ENCODE data around the gene TENT5A. TPM values are rescaled to one million over a fixed set of nuclear protein-coding genes. Genes with fewer than 3 reads are reported as not detected.

The TENT5A gene
- polyA plus RNA-seq, 3 donors = 9.1 to 28.9 (median 12.1) TPM

GRCh38 chr6:81768150-81768942, 15.9 kb upstream of the TENT5A start:
- no peak overlapping the region for H3K4me3 Mint-ChIP-seq
- H3K9me3 Mint-ChIP-seq = no peaks in the 10 kb centered on the region
- no peaks in the 10 kb centered on the region for H4K20me1 ChIP-seq (ENCODE audit: insufficient read depth, low read length)
- no peak overlapping the region for H3K9ac ChIP-seq (ENCODE audit: insufficient read depth, low read length, poor library complexity, severe bottlenecking)
- H3K36me3 Mint-ChIP-seq = no peaks in the 10 kb centered on the region
- no peaks in the 10 kb centered on the region for H3K36me3 ChIP-seq (replicated peaks in 1 of 2; ENCODE audit: control insufficient read depth in 1 of 2, insufficient read depth in 2 of 2, low read length in 2 of 2)
- H3K9me3 ChIP-seq (replicated peaks in 1 of 2; ENCODE audit: control insufficient read depth in 1 of 2, insufficient read depth in 1 of 2, low read length in 2 of 2) = no peaks in the 10 kb centered on the region
- TF ChIP-seq, protein P1, sequence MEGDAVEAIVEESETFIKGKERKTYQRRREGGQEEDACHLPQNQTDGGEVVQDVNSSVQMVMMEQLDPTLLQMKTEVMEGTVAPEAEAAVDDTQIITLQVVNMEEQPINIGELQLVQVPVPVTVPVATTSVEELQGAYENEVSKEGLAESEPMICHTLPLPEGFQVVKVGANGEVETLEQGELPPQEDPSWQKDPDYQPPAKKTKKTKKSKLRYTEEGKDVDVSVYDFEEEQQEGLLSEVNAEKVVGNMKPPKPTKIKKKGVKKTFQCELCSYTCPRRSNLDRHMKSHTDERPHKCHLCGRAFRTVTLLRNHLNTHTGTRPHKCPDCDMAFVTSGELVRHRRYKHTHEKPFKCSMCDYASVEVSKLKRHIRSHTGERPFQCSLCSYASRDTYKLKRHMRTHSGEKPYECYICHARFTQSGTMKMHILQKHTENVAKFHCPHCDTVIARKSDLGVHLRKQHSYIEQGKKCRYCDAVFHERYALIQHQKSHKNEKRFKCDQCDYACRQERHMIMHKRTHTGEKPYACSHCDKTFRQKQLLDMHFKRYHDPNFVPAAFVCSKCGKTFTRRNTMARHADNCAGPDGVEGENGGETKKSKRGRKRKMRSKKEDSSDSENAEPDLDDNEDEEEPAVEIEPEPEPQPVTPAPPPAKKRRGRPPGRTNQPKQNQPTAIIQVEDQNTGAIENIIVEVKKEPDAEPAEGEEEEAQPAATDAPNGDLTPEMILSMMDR (IDR thresholded peaks at IDR 0.05) = no peak
- no peak overlapping the region for H2AFZ ChIP-seq (ENCODE audit: insufficient read depth, low read depth, low read length, poor library complexity, severe bottlenecking)
- no peak overlapping the region for H3K27ac ChIP-seq (ENCODE audit: low read depth in 1 of 2, low read length in 2 of 2)
- intact Hi-C loops (cut with micrococcal nuclease) = no loop called here
- no peak for DNase-seq
- peaks cover 73 to 84% of the 10 kb centered on the region in 2 donors for H3K4me1 ChIP-seq (ENCODE audit: control insufficient read depth in 1 of 2, insufficient read depth in 2 of 2, low read length in 2 of 2)
- H3K27me3 ChIP-seq (ENCODE audit: control insufficient read depth in 2 of 2, insufficient read depth in 2 of 2, low read length in 2 of 2) = no peaks in the 10 kb centered on the region
- peaks cover 0 to 1% (median 0%) of the 10 kb centered on the region in 3 donors for H3K27me3 Mint-ChIP-seq (ENCODE audit: low read depth in 3 of 3)
- H3K4me2 ChIP-seq (replicated peaks; ENCODE audit: extremely low read depth, low read length, poor library complexity, severe bottlenecking) = no peak overlapping the region
- no peak overlapping the region for H3K4me3 ChIP-seq (replicated peaks in 1 of 3; ENCODE audit: low read depth in 2 of 3, low read length in 3 of 3)
- H3K27ac Mint-ChIP-seq = no peak overlapping the region
- H3K79me2 ChIP-seq (ENCODE audit: insufficient read depth, low read length) = no peaks in the 10 kb centered on the region
- peaks cover 77% of the 10 kb centered on the region for H3K4me1 Mint-ChIP-seq
- WGBS (ENCODE audit: insufficient coverage) = no CpG with 5 or more reads among the region's 2 CpGs

DNA sequence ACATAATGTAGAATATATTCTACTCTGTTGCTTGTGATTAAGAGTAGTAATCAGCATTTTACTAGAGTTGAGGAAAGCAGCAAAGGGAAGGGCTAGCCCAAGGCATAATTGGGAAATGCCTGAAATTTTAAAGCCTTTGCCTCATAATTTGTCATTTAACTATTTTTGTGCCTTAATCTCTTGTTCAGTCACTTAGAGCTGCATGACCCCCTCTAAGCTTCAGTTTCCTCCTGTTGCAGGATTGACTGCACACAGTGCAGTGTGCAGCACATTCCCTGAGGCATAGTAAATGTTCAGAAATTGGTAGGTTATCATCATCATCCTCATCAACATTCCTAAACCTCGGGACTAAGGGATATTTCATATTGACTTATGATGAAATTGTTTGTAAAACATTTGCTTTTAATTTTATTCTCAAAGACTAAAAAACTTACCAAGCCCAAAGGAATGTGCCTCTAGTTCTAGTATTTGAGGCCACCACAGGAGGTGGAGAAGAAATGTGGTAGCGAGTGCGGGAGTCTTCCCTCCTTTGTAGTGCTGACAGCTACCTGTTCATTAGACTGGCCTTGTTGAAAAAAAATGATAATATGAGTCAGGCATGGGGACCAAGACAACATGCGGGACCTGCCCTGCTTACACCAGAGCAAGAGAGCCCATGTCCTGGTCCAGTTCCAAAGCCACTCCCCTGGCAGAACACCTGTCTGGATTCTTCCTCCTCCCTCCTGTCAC, 14.8 kb upstream of the TENT5A start:
- H3K36me3 ChIP-seq (replicated peaks in 1 of 2; ENCODE audit: control insufficient read depth in 1 of 2, insufficient read depth in 2 of 2, low read length in 2 of 2) = no peaks in the 10 kb centered on the region
- H3K9me3 ChIP-seq (replicated peaks in 1 of 2; ENCODE audit: control insufficient read depth in 1 of 2, insufficient read depth in 1 of 2, low read length in 2 of 2) = no peaks in the 10 kb centered on the region
- TF ChIP-seq, protein P1 (IDR thresholded peaks at IDR 0.05) = no peak
- H2AFZ ChIP-seq (ENCODE audit: insufficient read depth, low read depth, low read length, poor library complexity, severe bottlenecking) = no peak overlapping the region
- H3K27me3 ChIP-seq (ENCODE audit: control insufficient read depth in 2 of 2, insufficient read depth in 2 of 2, low read length in 2 of 2) = no peaks in the 10 kb centered on the region
- 80% methylated on average over 1 of the region's 4 CpGs for WGBS (ENCODE audit: insufficient coverage)
- H3K27ac Mint-ChIP-seq = peak overlapping the region in 5 of 7 donors; percentile 60 to 85 (median 83)
- H3K4me1 Mint-ChIP-seq = peaks cover 79% of the 10 kb centered on the region
- H3K27ac ChIP-seq (ENCODE audit: low read depth in 1 of 2, low read length in 2 of 2) = peak overlapping the region in 1 of 2 donors; percentile 77
- H3K4me3 Mint-ChIP-seq = peak overlapping the region in 1 of 2 donors; percentile 82
- H3K9me3 Mint-ChIP-seq = no peaks in the 10 kb centered on the region
- intact Hi-C loops (cut with micrococcal nuclease) = no loop called here
- peaks cover 0 to 1% (median 0%) of the 10 kb centered on the region in 3 donors for H3K27me3 Mint-ChIP-seq (ENCODE audit: low read depth in 3 of 3)
- no peaks in the 10 kb centered on the region for H3K36me3 Mint-ChIP-seq
- no peak overlapping the region for H3K9ac ChIP-seq (ENCODE audit: insufficient read depth, low read length, poor library complexity, severe bottlenecking)
- no peaks in the 10 kb centered on the region for H3K79me2 ChIP-seq (ENCODE audit: insufficient read depth, low read length)
- peak overlapping the region in 2 of 3 experiments; percentile 39 to 67 for H3K4me3 ChIP-seq (replicated peaks in 1 of 3; ENCODE audit: low read depth in 2 of 3, low read length in 3 of 3)
- peaks cover 68 to 82% of the 10 kb centered on the region in 2 donors for H3K4me1 ChIP-seq (ENCODE audit: control insufficient read depth in 1 of 2, insufficient read depth in 2 of 2, low read length in 2 of 2)
- no peak for DNase-seq
- no peaks in the 10 kb centered on the region for H4K20me1 ChIP-seq (ENCODE audit: insufficient read depth, low read length)
- peak overlapping the region; percentile 69 for H3K4me2 ChIP-seq (replicated peaks; ENCODE audit: extremely low read depth, low read length, poor library complexity, severe bottlenecking)

Measured in CD14-positive monocyte (primary cell).